ENCODE data around the gene SLC39A1. TPM values are rescaled to one million over a fixed set of nuclear protein-coding genes. Genes with fewer than 3 reads are reported as not detected.
A peak's percentile ranks its signal among the peaks of the same experiment; 100 is the strongest.

Gene SLC39A1
- total and polyA plus RNA-seq, 9 of the 15 experiments (the other 6 are each of a cell fraction or from before 2014, with no cell fraction given), result 9.9 to 81.1 (median 62.7) TPM

GRCh38 chr1:153946622-153947241, 16.6 kb downstream of the SLC39A1 start, which contains the start of gene DENND4B (continued):
- TF ChIP-seq REST (IDR thresholded peaks at IDR 0.05; ENCODE audit: borderline replicate concordance), result peak; percentile 50; the same call in 1 of the 2 replicates
- no peak for TF ChIP-seq REST (CRISPR knock-in tag; IDR thresholded peaks at IDR 0.05; ENCODE audit: low read depth)
- no peak for TF ChIP-seq ZNF785 (CRISPR knock-in tag; IDR thresholded peaks at IDR 0.05)
- TF ChIP-seq NFATC3 (IDR thresholded peaks at IDR 0.05), result no peak
- TF ChIP-seq PML (IDR thresholded peaks at IDR 0.05; ENCODE audit: low read length), result no peak
- no peak for TF ChIP-seq ZNF717 (CRISPR knock-in tag; IDR thresholded peaks at IDR 0.05)
- peak; percentile 81 for TF ChIP-seq MYC (IDR thresholded peaks at IDR 0.05; ENCODE audit: low read depth, low read length)
- no peak for TF ChIP-seq MYC (CRISPR knock-in tag; IDR thresholded peaks at IDR 0.05; ENCODE audit: borderline replicate concordance, low read depth)
- TF ChIP-seq ZNF316 (IDR thresholded peaks at IDR 0.05), result peak; percentile 42
- TF ChIP-seq ZNF551 (CRISPR knock-in tag; IDR thresholded peaks at IDR 0.05), result no peak
- no peak for TF ChIP-seq SMARCB1 (IDR thresholded peaks at IDR 0.05; ENCODE audit: insufficient read length, low read depth)
- 0 out of 2 replicates have a peak, but pooled peaks have one; percentile 18 for TF ChIP-seq NR1H2 (CRISPR knock-in tag; IDR thresholded peaks at IDR 0.05)
- TF ChIP-seq ZFP91 (CRISPR knock-in tag; IDR thresholded peaks at IDR 0.05), result no peak
- TF ChIP-seq SP2 (IDR thresholded peaks at IDR 0.05; ENCODE audit: extremely low read depth, low read depth, low read length, poor library complexity, severe bottlenecking), result peak; percentile 72
- TF ChIP-seq ILF3 (IDR thresholded peaks at IDR 0.05; ENCODE audit: borderline replicate concordance), result no peak
- no peak; a peak in 1 of 4 replicates for TF ChIP-seq KDM1A (IDR thresholded peaks at IDR 0.05)
- peak; percentile 12 for TF ChIP-seq KDM5B (IDR thresholded peaks at IDR 0.05; ENCODE audit: insufficient replicate concordance, low read depth, low read length)
- peak; percentile 97 for TF ChIP-seq HNRNPL (IDR thresholded peaks at IDR 0.05; ENCODE audit: low read depth, low read length)
- no peak for TF ChIP-seq ZNF707 (CRISPR knock-in tag; conservative IDR thresholded peaks at IDR 0.05)
